Mucosa of descending colon (tissue), 3 donors: Measurements from ENCODE around the gene CLIP2. TPM values are rescaled to one million over a fixed set of nuclear protein-coding genes. Genes with fewer than 3 reads are reported as not detected.
A peak's percentile ranks its signal among the peaks of the same experiment; 100 is the strongest.
"Not testable (repeated sequence)": the region's sequence is repeated elsewhere in the genome, so short reads cannot be mapped to it uniquely, and the experiment has no call there.

Experiments
- ATAC-seq: fragments of 200-7000 bp; cut with Tn5 transposase; one replicate; pipeline ENCODE4 v1.9.1; 2020; ENCODE audit warnings: mild to moderate bottlenecking, moderate library complexity
- DNase-seq, 3 donors: peaks; one replicate each; pipeline ENCODE4 v3.0.0-alpha.2; 2020
- H3K36me3 ChIP-seq: fragments of 200-600 bp; one replicate; pipeline ENCODE4 v1.8.0; 2021; ENCODE audit warnings: low read depth, mild to moderate bottlenecking
- H3K4me1 ChIP-seq: fragments of 200-600 bp; one replicate; pipeline ENCODE4 v1.8.0; 2021; ENCODE audit warnings: low read depth, mild to moderate bottlenecking
- H3K4me3 ChIP-seq: fragments of 200-600 bp; one replicate; pipeline ENCODE4 v1.8.0; 2021; ENCODE audit warnings: mild to moderate bottlenecking
- H3K9me3 ChIP-seq: fragments of 200-600 bp; one replicate; pipeline ENCODE4 v1.8.0; 2021; ENCODE audit warnings: mild to moderate bottlenecking
- CTCF ChIP-seq: fragments of 200-600 bp; IDR thresholded peaks from one replicate; pipeline ENCODE4 v1.8.0; 2022; ENCODE audit warnings: antibody characterized with exemption, mild to moderate bottlenecking
- intact Hi-C, 2 donors: fragments of 100-400 bp; cut with DNase I in 1 of 2; cut with micrococcal nuclease in 1 of 2; formaldehyde crosslinking; loops; one replicate each; pipeline versions ENCODE4 v1.11.0 to v1.11.1; 2022; cut with DNase I, micrococcal nuclease
- total RNA-seq, 3 donors: library from RNA; stranded (reverse); fragmentation: NEBNext Ultra II Directional in 2 of 3; extraction: Animal tissue kit (Norgen Biotek cat#: 25700) in 2 of 3; gene quantifications; one replicate each; pipeline versions ENCODE4 v1.2.1 to v1.2.4, GENCODE V29; 2021 to 2023
- donor health status: DM: no; HTN: no; CAD: no; lungs with moderate emphysema.
- donor health status: DM: no; HTN: no; CAD: no.
- donor health status: DM: no; HTN: yes; CAD: no.

CLIP2 gene
- total RNA-seq, 3 donors from 2014 or later, result 57.6 to 77.7 (median 67.1) TPM

DNA sequence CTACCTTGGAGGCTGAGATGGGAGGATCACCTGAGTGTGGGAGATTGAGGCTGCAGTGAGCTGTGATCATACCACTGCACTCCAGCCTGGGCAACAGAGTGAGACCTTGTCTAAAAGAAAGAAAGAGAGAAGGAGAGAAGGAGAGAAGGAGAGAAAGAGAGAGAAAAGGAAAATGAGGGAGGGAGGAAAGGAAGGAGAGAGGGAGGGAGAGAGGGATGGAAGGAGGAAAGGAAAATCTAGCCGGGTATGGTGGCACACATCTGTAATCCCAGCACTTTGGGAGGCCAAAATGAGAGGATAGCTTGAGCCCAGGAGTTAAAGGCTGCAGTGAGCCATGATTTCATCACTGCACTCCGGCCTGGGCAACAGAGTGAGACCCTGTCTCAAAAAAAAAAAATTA, 121.6 kb downstream of the CLIP2 start:
- TF ChIP-seq CTCF, result no peak
- Histone ChIP-seq H3K9me3 (no peaks in the 10 kb centered on the region), H3K4me3 (no peak overlapping the region), H3K36me3 (no peaks in the 10 kb centered on the region), H3K4me1 (no peaks in the 10 kb centered on the region)
- intact Hi-C loops, result no loop called here
- no peak for ATAC-seq
- no peak for DNase-seq

DNA sequence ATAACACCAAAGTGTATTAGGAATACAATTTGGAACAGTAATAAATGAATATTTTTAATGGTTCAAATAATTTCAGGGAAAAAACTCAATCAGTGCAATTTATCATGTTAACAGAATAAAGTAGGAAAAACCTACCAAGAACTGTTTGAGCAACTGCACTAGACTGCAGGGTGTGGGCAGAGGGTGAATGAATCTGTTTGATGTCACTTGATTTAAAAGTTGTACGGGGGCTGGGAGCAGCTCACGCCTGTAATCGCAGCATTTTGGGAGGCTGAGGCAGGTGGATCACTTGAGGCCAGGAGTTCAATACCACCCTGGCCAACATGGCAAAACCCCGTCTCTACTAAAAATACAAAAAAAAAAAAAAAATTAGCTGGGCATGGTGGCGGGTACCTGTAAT, 122.4 kb downstream of the CLIP2 start:
- intact Hi-C loops, ATAC-seq, H3K36me3 ChIP-seq, DNase-seq, H3K4me3 ChIP-seq, H3K4me1 ChIP-seq, H3K9me3 ChIP-seq: not testable (repeated sequence)

DNA sequence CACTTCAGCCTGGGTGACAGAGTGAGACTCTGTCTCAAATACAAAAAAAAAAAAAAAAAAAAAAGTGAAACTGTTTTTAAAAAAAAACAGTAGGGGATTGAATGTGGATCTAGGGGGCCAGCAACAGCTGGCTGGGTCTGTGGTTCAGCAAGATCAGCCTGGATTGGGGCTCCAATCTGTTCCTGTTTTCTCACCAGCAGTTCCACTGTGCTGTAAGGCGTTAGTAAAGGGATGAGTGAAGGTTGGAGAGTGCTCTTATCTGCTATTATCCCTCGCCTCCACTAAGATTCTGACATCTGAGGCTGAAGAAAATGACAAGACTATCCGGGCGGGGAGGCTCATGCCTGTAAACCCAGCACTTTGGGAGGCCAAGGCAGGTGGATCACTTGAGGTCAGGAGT, 122.8 kb downstream of the CLIP2 start:
- Histone ChIP-seq H3K4me3 (no peak overlapping the region), H3K9me3 (no peaks in the 10 kb centered on the region), H3K4me1 (no peaks in the 10 kb centered on the region), H3K36me3 (no peaks in the 10 kb centered on the region)
- DNase-seq (no peak), ATAC-seq (no peak)
- intact Hi-C loops, result no loop called here
- no peak for TF ChIP-seq CTCF

- DNase-seq (no peak), ATAC-seq (no peak)
- TF ChIP-seq CTCF, result no peak
- H3K4me1 ChIP-seq, result no peaks in the 10 kb centered on the region
- no peaks in the 10 kb centered on the region for H3K9me3 ChIP-seq
- no peak overlapping the region for H3K4me3 ChIP-seq
- intact Hi-C loops, result no loop called here
- no peaks in the 10 kb centered on the region for H3K36me3 ChIP-seq
These were observed 123.4 kb downstream of the CLIP2 start for GRCh38 chr7:74412603-74413002.

GRCh38 chr7:74414595-74415333, 125.6 kb downstream of the CLIP2 start:
- DNase-seq, H3K9me3 ChIP-seq, intact Hi-C loops, H3K4me3 ChIP-seq, H3K4me1 ChIP-seq, ATAC-seq, H3K36me3 ChIP-seq: not testable (repeated sequence)

GRCh38 chr7:74417419-74417971, 128.3 kb downstream of the CLIP2 start:
- H3K4me3 ChIP-seq, result no peak overlapping the region
- H3K36me3 ChIP-seq, result no peaks in the 10 kb centered on the region
- ATAC-seq (peak; percentile 94), DNase-seq (peak in 2 of 3 donors; percentile 58 to 70)
- intact Hi-C loops, result no loop called here
- TF ChIP-seq CTCF, result peak; percentile 89
- H3K9me3 ChIP-seq, result no peaks in the 10 kb centered on the region
- H3K4me1 ChIP-seq, result no peaks in the 10 kb centered on the region
